IPS DF 6.9 (cell line): ENCODE data around the gene LMNA.

Source experiments
- DNase-seq: peaks from one replicate; pipeline ENCODE4 v3.0.0-alpha.2; 2013; ENCODE audit warnings: low read depth, low spot score
- H3K27ac ChIP-seq: one replicate; pipeline ENCODE4 v1.5.1; 2013; ENCODE audit warnings: low read length, control low read depth
- H3K27me3 ChIP-seq: 2 replicates; pipeline ENCODE4 v1.6.1; 2013; ENCODE audit warnings: mild to moderate bottlenecking, low read length; ENCODE audit not compliant: control insufficient read depth, insufficient read depth
- H3K36me3 ChIP-seq: 2 replicates; pipeline ENCODE4 v1.6.1; 2013; ENCODE audit warnings: low read length; ENCODE audit not compliant: control insufficient read depth, insufficient read depth
- H3K4me1 ChIP-seq: 2 replicates; pipeline ENCODE4 v1.6.1; 2013; ENCODE audit warnings: low read length; ENCODE audit not compliant: control insufficient read depth, insufficient read depth
- H3K4me3 ChIP-seq: 2 replicates; pipeline ENCODE4 v1.5.1; 2013; ENCODE audit warnings: mild to moderate bottlenecking, low read length
- H3K9me3 ChIP-seq: 2 replicates; pipeline ENCODE4 v1.6.1; 2013; ENCODE audit warnings: low read length, inconsistent platforms; ENCODE audit not compliant: control insufficient read depth, insufficient read depth
- WGBS: extraction: QIAGEN DNeasy Blood & Tissue Kit; methylation state at CpG from one replicate; pipeline ENCODE4 v1.1.7; 2013; ENCODE audit warnings: mixed read lengths, missing lambda C conversion rate; ENCODE audit not compliant: insufficient read length, insufficient coverage; 5-methylcytosine and 5-hydroxymethylcytosine counted together

LMNA gene

GRCh38 chr1:156129687-156130577 lies 15.4 kb downstream of the LMNA start:
- no peaks in the 10 kb centered on the region for H3K9me3 ChIP-seq
- no peaks in the 10 kb centered on the region for H3K27me3 ChIP-seq
- no CpG with 5 or more reads among the region's 7 CpGs for WGBS
- peaks cover 8% of the 10 kb centered on the region for H3K4me1 ChIP-seq
- no peak overlapping the region for H3K4me3 ChIP-seq
- no peak overlapping the region for H3K27ac ChIP-seq
- H3K36me3 ChIP-seq = peaks cover 3% of the 10 kb centered on the region; the same call in 1 of the 2 replicates
- DNase-seq = peak; percentile 96

GRCh38 chr1:156130578-156130942 lies 16.0 kb downstream of the LMNA start:
- H3K4me1 ChIP-seq = peaks cover 8% of the 10 kb centered on the region
- no peaks in the 10 kb centered on the region for H3K27me3 ChIP-seq
- no peak overlapping the region for H3K4me3 ChIP-seq
- no CpG with 5 or more reads among the region's 6 CpGs for WGBS
- peaks cover 5% of the 10 kb centered on the region for H3K36me3 ChIP-seq
- no peak overlapping the region for H3K27ac ChIP-seq
- no peak for DNase-seq
- H3K9me3 ChIP-seq = no peaks in the 10 kb centered on the region

- Histone ChIP-seq H3K4me3 (no peak overlapping the region), H3K27ac (no peak overlapping the region), H3K27me3 (no peaks in the 10 kb centered on the region), H3K9me3 (no peaks in the 10 kb centered on the region), H3K4me1 (peaks cover 2% of the 10 kb centered on the region), H3K36me3 (peaks cover 20% of the 10 kb centered on the region)
- WGBS = no CpG with 5 or more reads among the region's 18 CpGs
- DNase-seq = no peak
Observed at GRCh38 chr1:156134716-156135435, 20.4 kb downstream of the LMNA start.

DNA sequence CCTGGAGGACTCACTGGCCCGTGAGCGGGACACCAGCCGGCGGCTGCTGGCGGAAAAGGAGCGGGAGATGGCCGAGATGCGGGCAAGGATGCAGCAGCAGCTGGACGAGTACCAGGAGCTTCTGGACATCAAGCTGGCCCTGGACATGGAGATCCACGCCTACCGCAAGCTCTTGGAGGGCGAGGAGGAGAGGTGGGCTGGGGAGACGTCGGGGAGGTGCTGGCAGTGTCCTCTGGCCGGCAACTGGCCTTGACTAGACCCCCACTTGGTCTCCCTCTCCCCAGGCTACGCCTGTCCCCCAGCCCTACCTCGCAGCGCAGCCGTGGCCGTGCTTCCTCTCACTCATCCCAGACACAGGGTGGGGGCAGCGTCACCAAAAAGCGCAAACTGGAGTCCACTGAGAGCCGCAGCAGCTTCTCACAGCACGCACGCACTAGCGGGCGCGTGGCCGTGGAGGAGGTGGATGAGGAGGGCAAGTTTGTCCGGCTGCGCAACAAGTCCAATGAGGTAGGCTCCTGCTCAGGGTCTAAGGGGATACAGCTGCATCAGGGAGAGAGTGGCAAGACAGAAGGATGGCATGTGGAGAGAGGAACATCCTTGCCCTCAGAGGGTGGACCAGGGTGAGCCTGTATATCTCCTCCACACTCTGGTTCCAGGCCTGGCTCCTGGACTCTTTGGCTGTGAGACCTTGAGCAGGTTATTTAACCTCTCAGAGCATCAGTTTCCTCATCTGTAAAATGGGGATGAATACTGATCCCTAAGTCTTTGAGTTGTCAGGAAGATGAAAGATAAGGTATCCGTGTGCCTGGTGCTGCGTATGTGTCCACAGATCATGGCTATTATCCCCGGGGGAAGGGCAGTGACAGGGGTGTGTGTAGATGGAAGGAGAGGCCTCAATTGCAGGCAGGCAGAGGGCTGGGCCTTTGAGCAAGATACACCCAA lies 21.7 kb downstream of the LMNA start:
- Histone ChIP-seq H3K36me3 (peaks cover 20% of the 10 kb centered on the region), H3K27ac (no peak overlapping the region), H3K4me1 (no peaks in the 10 kb centered on the region), H3K9me3 (no peaks in the 10 kb centered on the region), H3K4me3 (no peak overlapping the region), H3K27me3 (no peaks in the 10 kb centered on the region)
- WGBS = no CpG with 5 or more reads among the region's 34 CpGs
- DNase-seq = no peak

DNA sequence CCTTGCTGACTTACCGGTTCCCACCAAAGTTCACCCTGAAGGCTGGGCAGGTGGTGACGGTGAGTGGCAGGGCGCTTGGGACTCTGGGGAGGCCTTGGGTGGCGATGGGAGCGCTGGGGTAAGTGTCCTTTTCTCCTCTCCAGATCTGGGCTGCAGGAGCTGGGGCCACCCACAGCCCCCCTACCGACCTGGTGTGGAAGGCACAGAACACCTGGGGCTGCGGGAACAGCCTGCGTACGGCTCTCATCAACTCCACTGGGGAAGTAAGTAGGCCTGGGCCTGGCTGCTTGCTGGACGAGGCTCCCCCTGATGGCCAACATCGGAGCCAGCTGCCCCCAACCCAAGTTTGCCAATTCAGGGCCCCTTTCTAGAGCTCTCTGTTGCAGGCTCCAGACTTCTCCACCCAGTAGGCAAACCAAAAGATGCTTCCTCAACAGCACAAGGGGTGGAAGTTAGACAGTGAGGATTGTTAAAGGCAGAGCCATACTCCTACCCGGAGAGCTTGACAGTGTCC lies 22.5 kb downstream of the LMNA start:
- no CpG with 5 or more reads among the region's 12 CpGs for WGBS
- Histone ChIP-seq H3K27ac (no peak overlapping the region), H3K4me3 (no peak overlapping the region), H3K27me3 (no peaks in the 10 kb centered on the region), H3K36me3 (peaks cover 20% of the 10 kb centered on the region), H3K9me3 (no peaks in the 10 kb centered on the region), H3K4me1 (no peaks in the 10 kb centered on the region)
- no peak for DNase-seq

DNA sequence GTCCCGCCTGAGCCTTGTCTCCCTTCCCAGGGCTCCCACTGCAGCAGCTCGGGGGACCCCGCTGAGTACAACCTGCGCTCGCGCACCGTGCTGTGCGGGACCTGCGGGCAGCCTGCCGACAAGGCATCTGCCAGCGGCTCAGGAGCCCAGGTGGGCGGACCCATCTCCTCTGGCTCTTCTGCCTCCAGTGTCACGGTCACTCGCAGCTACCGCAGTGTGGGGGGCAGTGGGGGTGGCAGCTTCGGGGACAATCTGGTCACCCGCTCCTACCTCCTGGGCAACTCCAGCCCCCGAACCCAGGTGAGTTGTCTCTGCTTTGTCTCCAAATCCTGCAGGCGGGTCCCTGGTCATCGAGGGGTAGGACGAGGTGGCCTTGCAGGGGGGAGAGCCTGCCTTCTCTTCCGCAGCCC lies 24.0 kb downstream of the LMNA start:
- no peak overlapping the region for H3K4me3 ChIP-seq
- DNase-seq = no peak
- WGBS = no CpG with 5 or more reads among the region's 22 CpGs
- no peaks in the 10 kb centered on the region for H3K4me1 ChIP-seq
- H3K9me3 ChIP-seq = no peaks in the 10 kb centered on the region
- no peak overlapping the region for H3K27ac ChIP-seq
- no peaks in the 10 kb centered on the region for H3K27me3 ChIP-seq
- peaks cover 20% of the 10 kb centered on the region for H3K36me3 ChIP-seq

DNA sequence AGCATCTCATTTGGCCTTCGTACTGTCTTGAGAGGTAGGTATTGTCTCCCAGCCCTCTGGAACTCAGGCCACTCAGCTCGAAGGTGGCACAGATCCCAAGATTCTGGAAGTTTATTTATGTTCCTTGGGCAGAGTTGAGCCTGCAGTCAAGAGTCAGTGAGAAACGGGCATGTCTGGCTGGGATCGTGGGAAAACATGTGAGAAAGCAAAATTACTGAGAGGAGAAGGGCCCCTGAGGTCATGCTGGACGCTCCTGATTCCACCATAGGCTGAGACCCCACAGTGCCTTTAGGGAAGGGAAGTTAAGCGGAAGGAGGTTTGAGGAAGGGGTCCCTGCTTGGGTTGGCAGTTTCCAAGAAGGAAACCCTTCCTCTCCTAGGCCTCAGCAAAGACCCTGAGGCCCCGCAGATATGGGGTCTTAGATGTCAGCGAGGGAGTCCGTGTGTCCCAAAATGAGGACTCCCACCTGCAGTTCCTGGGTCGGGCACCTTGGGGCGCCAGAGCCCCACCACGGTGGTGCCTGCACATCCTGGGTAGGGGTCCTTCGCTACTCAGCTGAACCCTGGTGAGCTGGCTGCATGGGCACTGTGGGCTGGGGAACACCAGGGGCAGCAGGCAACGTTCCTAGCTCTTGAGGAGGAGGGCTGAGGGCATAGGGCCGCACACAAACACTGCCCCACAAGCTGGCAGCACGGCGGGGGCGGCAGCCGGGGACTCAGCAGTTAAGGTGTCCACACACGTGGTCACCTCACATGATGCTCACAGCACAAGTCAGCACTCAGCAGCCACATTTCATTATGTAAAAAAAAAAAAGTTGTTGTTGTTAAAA lies 26.6 kb downstream of the LMNA start:
- Histone ChIP-seq H3K4me3 (no peak overlapping the region), H3K9me3 (no peaks in the 10 kb centered on the region), H3K4me1 (no peaks in the 10 kb centered on the region; the same call in 1 of the 2 replicates), H3K36me3 (peaks cover 10% of the 10 kb centered on the region), H3K27me3 (no peaks in the 10 kb centered on the region), H3K27ac (no peak overlapping the region)
- no CpG with 5 or more reads among the region's 20 CpGs for WGBS
- DNase-seq = no peak

- no peaks in the 10 kb centered on the region for H3K9me3 ChIP-seq
- no peaks in the 10 kb centered on the region for H3K27me3 ChIP-seq
- H3K27ac ChIP-seq = no peak overlapping the region
- H3K4me3 ChIP-seq = no peak overlapping the region
- no peak for DNase-seq
- H3K4me1 ChIP-seq = peaks cover 4% of the 10 kb centered on the region; the same call in 1 of the 2 replicates
- H3K36me3 ChIP-seq = no peaks in the 10 kb centered on the region
- WGBS = no CpG with 5 or more reads among the region's 11 CpGs
Observed at GRCh38 chr1:156143765-156144489, 29.4 kb downstream of the LMNA start.

- H3K4me3 ChIP-seq = no peak overlapping the region
- H3K4me1 ChIP-seq = peaks cover 10% of the 10 kb centered on the region; the same call in 1 of the 2 replicates
- H3K27ac ChIP-seq = no peak overlapping the region
- no peak for DNase-seq
- H3K36me3 ChIP-seq = no peaks in the 10 kb centered on the region
- H3K27me3 ChIP-seq = no peaks in the 10 kb centered on the region
- WGBS = no CpG with 5 or more reads among the region's 5 CpGs
- H3K9me3 ChIP-seq = no peaks in the 10 kb centered on the region
Observed at GRCh38 chr1:156144742-156145141, 30.2 kb downstream of the LMNA start.
